Body of pancreas (tissue), 4 donors: ENCODE measurements around the gene RAX2. TPM values are rescaled to one million over a fixed set of nuclear protein-coding genes. Genes with fewer than 3 reads are reported as not detected.

Source experiments
- ATAC-seq: fragments of 150-250 bp; one replicate; pipeline ENCODE4 v1.9.1; 2016
- DNase-seq, 4 donors: peaks; one replicate each; pipeline ENCODE4 v3.0.0-alpha.2; 2019
- H3K27ac ChIP-seq, 4 donors: fragments of 200-600 bp; sonication (generic); 1 replicate in 3 of 4; 2 replicates in 1 of 4; pipeline versions ENCODE4 v1.5.1 to v1.6.1; 2016 to 2019; ENCODE audit warnings: mild to moderate bottlenecking in 1 of 4, mixed read lengths in 1 of 4, moderate library complexity in 1 of 4
- H3K27me3 ChIP-seq, 2 donors: fragments of 200-600 bp; sonication (generic); one replicate each; pipeline ENCODE4 v1.6.0; 2016; ENCODE audit warnings: mild to moderate bottlenecking in 1 of 2
- H3K36me3 ChIP-seq, 2 donors: fragments of 200-600 bp; sonication (generic); replicated peaks in 1 of 2; 2 replicates each; pipeline ENCODE4 v1.5.1; 2016; ENCODE audit warnings: low read depth in 2 of 2; ENCODE audit not compliant: insufficient read depth in 1 of 2
- H3K4me1 ChIP-seq: fragments of 200-600 bp; sonication (generic); one replicate; pipeline ENCODE4 v1.6.0; 2016
- H3K4me3 ChIP-seq, 2 donors: fragments of 200-600 bp; sonication (generic); 1 replicate in 1 of 2; 2 replicates in 1 of 2; pipeline ENCODE4 v1.5.1; 2016 to 2019
- H3K9me3 ChIP-seq, 3 donors: fragments of 200-600 bp; sonication (generic); 1 replicate in 2 of 3; 2 replicates in 1 of 3; pipeline ENCODE4 v1.5.1; 2016
- POLR2A ChIP-seq, 3 donors: fragments of 450-650 bp; IDR thresholded peaks; one replicate each; pipeline ENCODE4 v1.6.1; 2016; ENCODE audit warnings: antibody characterized with exemption in 3 of 3, mild to moderate bottlenecking in 2 of 3
- WGBS, 2 donors: methylation state at CpG; one replicate each; pipeline ENCODE4 v1.1.5; 2017; 5-methylcytosine and 5-hydroxymethylcytosine counted together
- intact Hi-C: fragments of 100-400 bp; cut with DNase I; formaldehyde crosslinking; loops from one replicate; pipeline ENCODE4 v1.15.1; 2023
- total RNA-seq, 2 donors: library from RNA; depleted of rRNA; stranded (reverse); fragments of >200 nt; gene quantifications; one replicate each; pipeline ENCODE4 v1.1.0, GENCODE V29; 2016
- TF ChIP-seq, protein P1 (sequence below), 7 experiments: fragments of 450-650 bp in 4 of 7; fragments of 200-600 bp in 3 of 7; sonication (generic) in 3 of 7; IDR thresholded peaks; one replicate each; pipeline ENCODE4 v1.5.1; 2016 to 2019; ENCODE audit warnings: antibody characterized with exemption in 7 of 7

The RAX2 gene
- total RNA-seq, 2 donors from 2014 or later = not detected

DNA sequence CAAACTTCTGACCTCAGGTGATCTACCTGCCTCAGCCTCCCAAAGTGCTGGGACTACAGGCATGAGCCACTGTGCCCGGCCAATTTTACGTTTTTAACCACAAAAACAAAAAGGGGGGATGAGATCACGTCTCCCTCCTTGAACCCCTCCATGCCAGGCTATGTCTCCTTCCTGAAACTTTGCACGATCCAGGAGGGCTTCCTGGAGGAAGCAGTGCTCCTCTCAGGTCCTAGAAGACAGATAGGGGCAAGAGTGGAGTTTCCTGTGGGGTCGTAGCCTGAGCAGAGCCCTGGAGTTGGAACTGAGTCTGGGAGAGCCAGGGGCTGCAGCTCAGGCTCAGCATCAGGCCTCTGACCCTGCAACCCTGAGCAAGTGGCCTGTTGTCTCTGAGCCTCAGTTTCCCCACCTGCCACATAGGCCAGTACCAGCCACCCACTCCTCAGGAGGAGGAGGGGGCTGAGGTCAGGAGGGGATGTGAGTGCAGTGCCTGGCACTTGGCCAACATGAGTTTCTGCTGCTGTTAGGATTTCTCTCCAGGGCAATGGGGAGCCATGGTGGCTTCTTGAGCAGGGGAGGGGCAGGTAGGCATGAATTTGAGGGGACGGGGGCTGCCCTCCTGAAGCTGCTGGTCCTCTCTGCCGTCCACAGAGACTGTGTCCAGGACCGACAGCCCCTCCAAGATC, 26.5 kb downstream of the RAX2 start:
- peaks cover 0 to 4% of the 10 kb centered on the region in 2 donors for H3K36me3 ChIP-seq
- H3K4me1 ChIP-seq = no peaks in the 10 kb centered on the region
- ATAC-seq (no peak), DNase-seq (no peak)
- H3K27me3 ChIP-seq = no peaks in the 10 kb centered on the region
- no peaks in the 10 kb centered on the region for H3K9me3 ChIP-seq
- no peak overlapping the region for H3K27ac ChIP-seq
- no peak for TF ChIP-seq POLR2A (IDR thresholded peaks at IDR 0.05)
- TF ChIP-seq, protein P1, sequence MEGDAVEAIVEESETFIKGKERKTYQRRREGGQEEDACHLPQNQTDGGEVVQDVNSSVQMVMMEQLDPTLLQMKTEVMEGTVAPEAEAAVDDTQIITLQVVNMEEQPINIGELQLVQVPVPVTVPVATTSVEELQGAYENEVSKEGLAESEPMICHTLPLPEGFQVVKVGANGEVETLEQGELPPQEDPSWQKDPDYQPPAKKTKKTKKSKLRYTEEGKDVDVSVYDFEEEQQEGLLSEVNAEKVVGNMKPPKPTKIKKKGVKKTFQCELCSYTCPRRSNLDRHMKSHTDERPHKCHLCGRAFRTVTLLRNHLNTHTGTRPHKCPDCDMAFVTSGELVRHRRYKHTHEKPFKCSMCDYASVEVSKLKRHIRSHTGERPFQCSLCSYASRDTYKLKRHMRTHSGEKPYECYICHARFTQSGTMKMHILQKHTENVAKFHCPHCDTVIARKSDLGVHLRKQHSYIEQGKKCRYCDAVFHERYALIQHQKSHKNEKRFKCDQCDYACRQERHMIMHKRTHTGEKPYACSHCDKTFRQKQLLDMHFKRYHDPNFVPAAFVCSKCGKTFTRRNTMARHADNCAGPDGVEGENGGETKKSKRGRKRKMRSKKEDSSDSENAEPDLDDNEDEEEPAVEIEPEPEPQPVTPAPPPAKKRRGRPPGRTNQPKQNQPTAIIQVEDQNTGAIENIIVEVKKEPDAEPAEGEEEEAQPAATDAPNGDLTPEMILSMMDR (IDR thresholded peaks at IDR 0.05) = no peak
- H3K4me3 ChIP-seq = no peak overlapping the region
- intact Hi-C loops = no loop called here
- 63 to 80% methylated on average over 4 to 8 of the region's 8 CpGs for WGBS, 2 donors

GRCh38 chr19:3743486-3743885, 28.5 kb downstream of the RAX2 start:
- ATAC-seq (no peak), DNase-seq (no peak)
- no peak overlapping the region for H3K4me3 ChIP-seq
- 94 to 97% methylated on average over 2 of the region's 2 CpGs for WGBS, 2 donors
- no peaks in the 10 kb centered on the region for H3K27me3 ChIP-seq
- H3K36me3 ChIP-seq = no peaks in the 10 kb centered on the region
- intact Hi-C loops = no loop called here
- no peaks in the 10 kb centered on the region for H3K4me1 ChIP-seq
- no peaks in the 10 kb centered on the region for H3K9me3 ChIP-seq
- H3K27ac ChIP-seq = no peak overlapping the region
- TF ChIP-seq, protein P1 (IDR thresholded peaks at IDR 0.05) = no peak
- TF ChIP-seq POLR2A (IDR thresholded peaks at IDR 0.05) = no peak

GRCh38 chr19:3740431-3740830, 31.6 kb downstream of the RAX2 start:
- no peaks in the 10 kb centered on the region for H3K9me3 ChIP-seq
- no peak overlapping the region for H3K27ac ChIP-seq
- no peak for ATAC-seq
- DNase-seq = no peak
- TF ChIP-seq POLR2A (IDR thresholded peaks at IDR 0.05) = no peak
- TF ChIP-seq, protein P1 (IDR thresholded peaks at IDR 0.05) = no peak
- intact Hi-C loops = no loop called here
- no peak overlapping the region for H3K4me3 ChIP-seq
- no peaks in the 10 kb centered on the region for H3K36me3 ChIP-seq
- 96% methylated on average over 5 of the region's 24 CpGs; no CpG with 5 or more reads in 1 of the 2 donors for WGBS, 2 donors
- no peaks in the 10 kb centered on the region for H3K4me1 ChIP-seq
- H3K27me3 ChIP-seq = no peaks in the 10 kb centered on the region

GRCh38 chr19:3738477-3739220, 33.4 kb downstream of the RAX2 start:
- H3K4me1 ChIP-seq = no peaks in the 10 kb centered on the region
- H3K27ac ChIP-seq = no peak overlapping the region
- ATAC-seq (no peak), DNase-seq (no peak)
- 95 to 96% methylated on average over 21 to 32 of the region's 32 CpGs for WGBS, 2 donors
- TF ChIP-seq, protein P1 (IDR thresholded peaks at IDR 0.05) = no peak
- no peak for TF ChIP-seq POLR2A (IDR thresholded peaks at IDR 0.05)
- intact Hi-C loops = no loop called here
- no peaks in the 10 kb centered on the region for H3K27me3 ChIP-seq
- no peaks in the 10 kb centered on the region for H3K9me3 ChIP-seq
- peaks cover 0 to 3% of the 10 kb centered on the region in 2 donors for H3K36me3 ChIP-seq
- no peak overlapping the region for H3K4me3 ChIP-seq
